SK-N-SH (cell line): ENCODE results near the gene LIPE. TPM values are rescaled to one million over a fixed set of nuclear protein-coding genes. Genes with fewer than 3 reads are reported as not detected.

ENCODE experiments used
- CTCF ChIA-PET: fragments of 300-600, 350-600 bp; formaldehyde crosslinking; extraction: SDS; loops from one replicate; lab custom pipeline; 2021; lab: Yijun Ruan, JAX
- POLR2A ChIA-PET: fragments of 350-600 bp; sonication (Branson Sonifier 250); formaldehyde crosslinking; extraction: SDS; loops from one replicate; lab custom pipeline; 2020; ENCODE audit warnings: antibody characterized with exemption, inconsistent platforms; lab: Yijun Ruan, JAX
- DNase-seq: peaks from one replicate; pipeline ENCODE4 v3.0.0; 2012
- H2AFZ ChIP-seq: fragments of 200-600 bp; sonication (generic); 2 replicates; pipeline ENCODE4 v1.8.1; 2016; ENCODE audit warnings: antibody characterized with exemption, mild to moderate bottlenecking, low read depth
- H3F3A ChIP-seq: fragments of 200-600 bp; sonication (generic); replicated peaks from 2 replicates; pipeline ENCODE3; 2016; ENCODE audit warnings: antibody characterized with exemption, mild to moderate bottlenecking; ENCODE audit not compliant: insufficient read depth
- H3K27ac ChIP-seq, 2 experiments: fragments of 200-500 bp in 1 of 2; fragments of 200-600 bp in 1 of 2; sonication (Bioruptor generic) in 1 of 2; sonication (generic), shearing (Covaris generic) in 1 of 2; 2 replicates each; pipeline versions ENCODE4 v1.5.1 to v1.6.1; 2014 to 2016; ENCODE audit warnings: low read depth in 2 of 2, inconsistent platforms in 1 of 2, low read length in 1 of 2, mild to moderate bottlenecking in 1 of 2, mixed read lengths in 1 of 2
- H3K27me3 ChIP-seq: fragments of 200-600 bp; sonication (generic), shearing (Covaris generic); 2 replicates; pipeline ENCODE4 v1.6.1; 2016; ENCODE audit warnings: mixed run types; ENCODE audit not compliant: insufficient read depth
- H3K36me3 ChIP-seq, 2 experiments: fragments of 200-500 bp in 1 of 2; fragments of 200-600 bp in 1 of 2; sonication (Bioruptor generic) in 1 of 2; sonication (generic) in 1 of 2; replicated peaks in 1 of 2; 2 replicates each; pipeline versions ENCODE3 to v1.5.1; 2014 to 2016; ENCODE audit warnings: low read length in 1 of 2, mild to moderate bottlenecking in 1 of 2; ENCODE audit not compliant: insufficient read depth in 2 of 2, control insufficient read depth in 1 of 2
- H3K4me1 ChIP-seq, 2 experiments: fragments of 200-500 bp in 1 of 2; fragments of 200-600 bp in 1 of 2; sonication (Bioruptor generic) in 1 of 2; sonication (generic), shearing (Covaris generic) in 1 of 2; 2 replicates each; pipeline versions ENCODE4 v1.5.1 to v1.6.1; 2014 to 2016; ENCODE audit warnings: low read depth in 1 of 2, low read length in 1 of 2, mixed run types in 1 of 2; ENCODE audit not compliant: insufficient read depth in 2 of 2, control insufficient read depth in 1 of 2
- H3K4me2 ChIP-seq: fragments of 200-600 bp; sonication (generic), shearing (Covaris generic); 2 replicates; pipeline ENCODE4 v1.6.1; 2017; ENCODE audit warnings: mixed run types
- H3K4me3 ChIP-seq, 2 experiments: fragments of 200-500 bp in 1 of 2; fragments of 200-600 bp in 1 of 2; sonication (Bioruptor generic) in 1 of 2; sonication (generic), shearing (Covaris generic) in 1 of 2; 2 replicates each; pipeline versions ENCODE4 v1.5.1 to v1.8.1; 2014 to 2016; ENCODE audit warnings: low read depth in 2 of 2, inconsistent platforms in 1 of 2, low read length in 1 of 2, mild to moderate bottlenecking in 1 of 2, mixed read lengths in 1 of 2, moderate library complexity in 1 of 2
- H3K79me2 ChIP-seq: fragments of 200-600 bp; sonication (generic); 2 replicates; pipeline ENCODE4 v1.8.1; 2017; ENCODE audit warnings: mild to moderate bottlenecking; ENCODE audit not compliant: insufficient read depth
- H3K9ac ChIP-seq: fragments of 200-600 bp; sonication (generic); 2 replicates; pipeline ENCODE4 v1.6.1; 2017; ENCODE audit warnings: mixed run types
- H3K9me2 ChIP-seq: fragments of 200-600 bp; sonication (generic); 2 replicates; pipeline ENCODE4 v1.6.1; 2017; ENCODE audit warnings: mixed run types
- H3K9me3 ChIP-seq: fragments of 200-600 bp; sonication (generic); 2 replicates; pipeline ENCODE4 v1.6.1; 2017; ENCODE audit warnings: mixed run types, mild to moderate bottlenecking, moderate library complexity
- H4K20me1 ChIP-seq: fragments of 200-600 bp; sonication (generic); 2 replicates; pipeline ENCODE4 v1.6.1; 2017; ENCODE audit warnings: mild to moderate bottlenecking, mixed run types; ENCODE audit not compliant: insufficient read depth
- CHD2 ChIP-seq: fragments of 150-350 bp; IDR thresholded peaks from 2 replicates; pipeline ENCODE4 v1.6.1; 2018; ENCODE audit warnings: low read length; ENCODE audit not compliant: partially characterized antibody
- EZH2phosphoT487 ChIP-seq: fragments of 200-600 bp; sonication (generic); IDR thresholded peaks from 2 replicates; pipeline ENCODE4 v1.6.1; 2017; ENCODE audit warnings: low read depth, mixed run types, mild to moderate bottlenecking, antibody characterized with exemption, moderate library complexity, borderline replicate concordance
- FOSL2 ChIP-seq: IDR thresholded peaks from 2 replicates; pipeline ENCODE4 v1.4.0; 2012; ENCODE audit warnings: low read depth, mild to moderate bottlenecking, moderate library complexity, borderline replicate concordance
- GABPA ChIP-seq: IDR thresholded peaks from 2 replicates; pipeline ENCODE4 v1.4.0; 2012; ENCODE audit warnings: low read depth, mild to moderate bottlenecking
- MAX ChIP-seq: IDR thresholded peaks from 2 replicates; pipeline ENCODE4 v1.4.0; 2012; ENCODE audit warnings: low read depth
- MEF2A ChIP-seq: IDR thresholded peaks from 2 replicates; pipeline ENCODE4 v1.4.0; 2012; ENCODE audit warnings: low read depth, borderline replicate concordance
- POLR2AphosphoS5 ChIP-seq: IDR thresholded peaks from 2 replicates; pipeline ENCODE4 v1.6.1; 2012; ENCODE audit warnings: low read depth, low read length
- SIN3A ChIP-seq: IDR thresholded peaks from 2 replicates; pipeline ENCODE4 v1.6.1; 2012; ENCODE audit warnings: low read depth, mild to moderate bottlenecking, low read length, moderate library complexity, borderline replicate concordance
- TAF1 ChIP-seq: IDR thresholded peaks from 2 replicates; pipeline ENCODE4 v1.6.1; 2012; ENCODE audit warnings: low read depth, mild to moderate bottlenecking, low read length, moderate library complexity, borderline replicate concordance
- USF1 ChIP-seq: IDR thresholded peaks from 2 replicates; pipeline ENCODE4 v1.4.0; 2012; ENCODE audit warnings: low read depth, borderline replicate concordance
- YY1 ChIP-seq: IDR thresholded peaks from 2 replicates; pipeline ENCODE4 v1.4.0; 2012; ENCODE audit warnings: low read depth, mild to moderate bottlenecking
- WGBS: methylation state at CpG from one replicate; pipeline ENCODE4 v1.1.6; 2017; ENCODE audit warnings: low lambda C conversion rate; 5-methylcytosine and 5-hydroxymethylcytosine counted together
- polyA plus RNA-seq, 3 experiments: library from polyadenylated mRNA; depleted of rRNA; stranded (reverse); fragments of >200 nt; gene quantifications; 2 replicates each; pipeline ENCODE4 v1.2.3, GENCODE V29; 2012
- TF ChIP-seq, protein P1 (sequence below): fragments of 200-600 bp; sonication (generic); IDR thresholded peaks from 2 replicates; pipeline ENCODE4 v1.6.1; 2017; ENCODE audit warnings: antibody characterized with exemption, mild to moderate bottlenecking, moderate library complexity
- TF ChIP-seq, protein P2 (sequence below): IDR thresholded peaks from 2 replicates; pipeline ENCODE4 v1.6.1; 2012; ENCODE audit warnings: mild to moderate bottlenecking, low read depth, low read length, moderate library complexity

The LIPE gene
- polyA plus RNA-seq, 1 of the 3 experiments (the other 2 are of a cell fraction): 4.4 TPM

DNA sequence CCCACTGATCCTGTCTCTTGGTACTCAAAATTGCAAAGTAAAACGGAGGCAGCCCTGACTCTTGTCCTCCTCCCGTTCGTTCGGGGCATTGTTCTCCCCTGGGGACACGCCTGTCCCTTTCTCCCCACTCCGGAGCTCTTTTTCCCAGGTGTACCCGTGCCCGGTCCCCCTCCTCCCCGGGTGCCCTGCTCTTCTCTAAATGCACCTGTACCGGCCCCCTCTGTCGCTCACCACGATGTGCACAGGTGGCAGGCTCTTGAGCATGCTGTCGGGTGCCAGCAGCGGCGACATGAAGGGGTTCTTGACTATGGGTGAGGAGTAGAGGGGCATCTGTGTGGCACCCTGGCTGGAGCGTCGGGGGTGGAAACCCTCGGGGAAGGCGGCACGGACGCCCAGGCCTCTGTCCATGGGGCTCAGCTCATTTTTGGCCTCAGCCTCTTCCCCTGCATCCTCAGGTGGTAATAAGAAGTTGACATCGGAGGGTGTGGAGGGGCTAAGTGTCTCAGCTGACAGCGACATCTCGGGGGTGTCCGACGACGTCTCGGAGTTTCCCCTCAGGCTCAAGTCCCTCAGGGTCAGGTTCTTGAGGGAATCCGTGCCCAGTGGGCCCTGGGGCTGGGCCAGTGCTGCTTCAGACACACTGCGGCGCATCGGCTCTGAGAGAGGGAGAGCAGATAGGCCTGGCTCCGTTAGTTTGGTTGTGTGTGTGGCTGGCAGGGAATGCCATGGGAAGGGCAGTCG is 24.6 kb downstream of the LIPE start:
- peaks cover 0 to 7% of the 10 kb centered on the region in 2 experiments for H3K36me3 ChIP-seq
- H3K4me3 ChIP-seq: peak overlapping the region in 1 of 2 experiments; percentile 44; a peak in 2 of 4 replicates
- H4K20me1 ChIP-seq: no peaks in the 10 kb centered on the region
- no peak overlapping the region for H2AFZ ChIP-seq
- 60% methylated on average over 31 of the region's 34 CpGs for WGBS
- TF ChIP-seq, protein P1, sequence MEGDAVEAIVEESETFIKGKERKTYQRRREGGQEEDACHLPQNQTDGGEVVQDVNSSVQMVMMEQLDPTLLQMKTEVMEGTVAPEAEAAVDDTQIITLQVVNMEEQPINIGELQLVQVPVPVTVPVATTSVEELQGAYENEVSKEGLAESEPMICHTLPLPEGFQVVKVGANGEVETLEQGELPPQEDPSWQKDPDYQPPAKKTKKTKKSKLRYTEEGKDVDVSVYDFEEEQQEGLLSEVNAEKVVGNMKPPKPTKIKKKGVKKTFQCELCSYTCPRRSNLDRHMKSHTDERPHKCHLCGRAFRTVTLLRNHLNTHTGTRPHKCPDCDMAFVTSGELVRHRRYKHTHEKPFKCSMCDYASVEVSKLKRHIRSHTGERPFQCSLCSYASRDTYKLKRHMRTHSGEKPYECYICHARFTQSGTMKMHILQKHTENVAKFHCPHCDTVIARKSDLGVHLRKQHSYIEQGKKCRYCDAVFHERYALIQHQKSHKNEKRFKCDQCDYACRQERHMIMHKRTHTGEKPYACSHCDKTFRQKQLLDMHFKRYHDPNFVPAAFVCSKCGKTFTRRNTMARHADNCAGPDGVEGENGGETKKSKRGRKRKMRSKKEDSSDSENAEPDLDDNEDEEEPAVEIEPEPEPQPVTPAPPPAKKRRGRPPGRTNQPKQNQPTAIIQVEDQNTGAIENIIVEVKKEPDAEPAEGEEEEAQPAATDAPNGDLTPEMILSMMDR: no peak
- no peak for TF ChIP-seq YY1
- TF ChIP-seq FOSL2: no peak
- no peak for TF ChIP-seq EZH2phosphoT487
- no peak for TF ChIP-seq MEF2A
- no peak for TF ChIP-seq MAX
- no peak for TF ChIP-seq USF1
- no peak for TF ChIP-seq CHD2
- no peak for TF ChIP-seq GABPA
- no peak for TF ChIP-seq SIN3A
- no peak for TF ChIP-seq TAF1
- TF ChIP-seq, protein P2, sequence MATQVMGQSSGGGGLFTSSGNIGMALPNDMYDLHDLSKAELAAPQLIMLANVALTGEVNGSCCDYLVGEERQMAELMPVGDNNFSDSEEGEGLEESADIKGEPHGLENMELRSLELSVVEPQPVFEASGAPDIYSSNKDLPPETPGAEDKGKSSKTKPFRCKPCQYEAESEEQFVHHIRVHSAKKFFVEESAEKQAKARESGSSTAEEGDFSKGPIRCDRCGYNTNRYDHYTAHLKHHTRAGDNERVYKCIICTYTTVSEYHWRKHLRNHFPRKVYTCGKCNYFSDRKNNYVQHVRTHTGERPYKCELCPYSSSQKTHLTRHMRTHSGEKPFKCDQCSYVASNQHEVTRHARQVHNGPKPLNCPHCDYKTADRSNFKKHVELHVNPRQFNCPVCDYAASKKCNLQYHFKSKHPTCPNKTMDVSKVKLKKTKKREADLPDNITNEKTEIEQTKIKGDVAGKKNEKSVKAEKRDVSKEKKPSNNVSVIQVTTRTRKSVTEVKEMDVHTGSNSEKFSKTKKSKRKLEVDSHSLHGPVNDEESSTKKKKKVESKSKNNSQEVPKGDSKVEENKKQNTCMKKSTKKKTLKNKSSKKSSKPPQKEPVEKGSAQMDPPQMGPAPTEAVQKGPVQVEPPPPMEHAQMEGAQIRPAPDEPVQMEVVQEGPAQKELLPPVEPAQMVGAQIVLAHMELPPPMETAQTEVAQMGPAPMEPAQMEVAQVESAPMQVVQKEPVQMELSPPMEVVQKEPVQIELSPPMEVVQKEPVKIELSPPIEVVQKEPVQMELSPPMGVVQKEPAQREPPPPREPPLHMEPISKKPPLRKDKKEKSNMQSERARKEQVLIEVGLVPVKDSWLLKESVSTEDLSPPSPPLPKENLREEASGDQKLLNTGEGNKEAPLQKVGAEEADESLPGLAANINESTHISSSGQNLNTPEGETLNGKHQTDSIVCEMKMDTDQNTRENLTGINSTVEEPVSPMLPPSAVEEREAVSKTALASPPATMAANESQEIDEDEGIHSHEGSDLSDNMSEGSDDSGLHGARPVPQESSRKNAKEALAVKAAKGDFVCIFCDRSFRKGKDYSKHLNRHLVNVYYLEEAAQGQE: no peak
- TF ChIP-seq POLR2AphosphoS5: no peak
- no peaks in the 10 kb centered on the region for H3K27me3 ChIP-seq
- H3K27ac ChIP-seq: peak overlapping the region in 1 of 2 experiments; percentile 63; a peak in 1 of 4 replicates
- H3K4me1 ChIP-seq: peaks cover 0 to 18% of the 10 kb centered on the region in 2 experiments; a peak in 1 of 4 replicates
- DNase-seq: peak; percentile 56
- H3K79me2 ChIP-seq: no peaks in the 10 kb centered on the region
- no peak overlapping the region for H3K9ac ChIP-seq
- ChIA-PET CTCF (interaction anchor here (0.8 to 2.9 kb wide), 11 partner anchors 9 to 294 kb away, joined by 3 to 45 read pairs (median 7); no protein-coding TSS in a partner anchor), POLR2A (interaction anchor here (1.8 kb wide), 1 partner anchor 10 kb away, joined by 6 read pairs; no protein-coding TSS in a partner anchor)
- H3K9me2 ChIP-seq: no peaks in the 10 kb centered on the region
- peak overlapping the region; percentile 69; the same call in 1 of the 2 replicates for H3K4me2 ChIP-seq
- peaks cover 5% of the 10 kb centered on the region for H3F3A ChIP-seq
- no peaks in the 10 kb centered on the region for H3K9me3 ChIP-seq
